GM18499 (cell line): ENCODE measurements around the gene MCMBP.
A peak's percentile ranks its signal among the peaks of the same experiment; 100 is the strongest.
"Not testable (repeated sequence)": the region's sequence is repeated elsewhere in the genome, so short reads cannot be mapped to it uniquely, and the experiment has no call there.

ENCODE experiments used
- ATAC-seq: cut with Tn5 transposase; IDR thresholded peaks from one replicate; pipeline ENCODE4 v1.9.1; 2021; ENCODE audit warnings: moderate number of reproducible peaks; ENCODE audit not compliant: insufficient read depth, unreplicated experiment

The MCMBP gene

GRCh38 chr10:119872610-119872859 lies at the start of gene MCMBP:
MCMBP (minus strand) TSS chr10:119872843; CDS start chr10:119872584, 259 bp downstream.
- no peak for ATAC-seq

- ATAC-seq, result no peak
Observed at GRCh38 chr10:119919826-119920225, 47.2 kb upstream of the MCMBP start.

GRCh38 chr10:119919271-119919670 lies 46.6 kb upstream of the MCMBP start:
- no peak for ATAC-seq

- no peak for ATAC-seq
Observed at GRCh38 chr10:119917777-119918176, 45.1 kb upstream of the MCMBP start.

- no peak for ATAC-seq
Observed at GRCh38 chr10:119910689-119911088, 38.0 kb upstream of the MCMBP start.

GRCh38 chr10:119908166-119908565 lies 35.5 kb upstream of the MCMBP start:
- no peak for ATAC-seq

- not testable (repeated sequence) for ATAC-seq
Observed at GRCh38 chr10:119907695-119908094, 35.1 kb upstream of the MCMBP start.

- ATAC-seq, result no peak
Observed at GRCh38 chr10:119903946-119904666, 31.5 kb upstream of the MCMBP start.

- no peak for ATAC-seq
Observed at GRCh38 chr10:119898577-119898976, 25.9 kb upstream of the MCMBP start.

GRCh38 chr10:119896937-119897770 lies 24.5 kb upstream of the MCMBP start:
- no peak for ATAC-seq

- no peak for ATAC-seq
Observed at GRCh38 chr10:119896061-119896655, 23.5 kb upstream of the MCMBP start.

- ATAC-seq, result no peak
Observed at GRCh38 chr10:119893845-119894427, 21.3 kb upstream of the MCMBP start.

- ATAC-seq, result no peak
Observed at GRCh38 chr10:119893074-119893473, 20.4 kb upstream of the MCMBP start.

- peak; percentile 92 for ATAC-seq
Observed at GRCh38 chr10:119892188-119893065, 19.8 kb upstream of the MCMBP start, which contains the start of gene SEC23IP. SEC23IP (plus strand) TSS chr10:119892730; CDS start chr10:119892783, 53 bp downstream.

GRCh38 chr10:119891849-119892187 lies 19.2 kb upstream of the MCMBP start:
- not testable (repeated sequence) for ATAC-seq

GRCh38 chr10:119890307-119890706 lies 17.7 kb upstream of the MCMBP start:
- ATAC-seq, result not testable (repeated sequence)

- ATAC-seq, result not testable (repeated sequence)
Observed at GRCh38 chr10:119889201-119889600, 16.6 kb upstream of the MCMBP start.

GRCh38 chr10:119888715-119889114 lies 16.1 kb upstream of the MCMBP start:
- not testable (repeated sequence) for ATAC-seq

- ATAC-seq, result not testable (repeated sequence)
Observed at GRCh38 chr10:119886070-119886469, 13.4 kb upstream of the MCMBP start.
